VCaP (cell line): Measurements from ENCODE around the gene C1orf159.
"Not testable (repeated sequence)": the region's sequence is repeated elsewhere in the genome, so short reads cannot be mapped to it uniquely, and the experiment has no call there.

Experiments used
- H3K27ac ChIP-seq: fragments of 450-650 bp; 2 replicates; pipeline ENCODE4 v1.5.1; 2017
- CTCF ChIP-seq: fragments of 450-650 bp; conservative IDR thresholded peaks from 2 replicates; pipeline ENCODE4 v1.5.1; 2017; ENCODE audit warnings: mild to moderate bottlenecking, moderate library complexity

The C1orf159 gene

DNA sequence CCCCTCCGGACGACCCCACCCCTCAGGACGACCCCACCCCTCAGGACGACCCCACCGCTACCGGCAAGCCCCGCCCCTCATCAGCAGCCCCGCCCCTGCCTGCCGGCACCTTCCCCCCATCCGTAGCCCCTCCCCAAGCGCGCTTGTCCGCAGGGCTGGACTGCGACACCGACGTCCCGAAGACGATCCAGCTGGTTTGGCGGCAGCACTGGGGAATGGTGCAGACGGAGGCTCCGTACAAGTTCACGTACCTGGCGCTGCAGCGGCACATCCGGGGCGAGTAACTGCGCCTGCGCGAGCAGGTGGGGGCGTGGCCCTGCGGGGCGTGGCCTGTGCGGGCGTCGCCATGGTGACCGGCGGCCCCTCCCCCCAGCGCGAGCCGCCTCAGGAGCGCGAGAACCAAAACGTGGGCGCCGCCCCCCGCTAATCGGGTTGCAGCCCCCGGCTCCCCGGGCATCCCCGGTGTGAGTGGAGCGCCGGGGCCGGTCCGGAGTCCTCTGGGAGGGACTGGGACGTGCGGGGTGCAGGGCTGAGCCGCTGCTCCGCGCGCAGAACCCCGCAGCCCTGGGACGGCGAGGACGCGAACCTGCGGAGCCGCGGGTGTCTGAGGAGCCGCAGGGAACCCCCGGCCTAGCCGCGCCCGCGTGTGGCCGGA lies 46.7 kb downstream of the C1orf159 start:
- no peak for TF ChIP-seq CTCF
- peak overlapping the region; percentile 96 for H3K27ac ChIP-seq

DNA sequence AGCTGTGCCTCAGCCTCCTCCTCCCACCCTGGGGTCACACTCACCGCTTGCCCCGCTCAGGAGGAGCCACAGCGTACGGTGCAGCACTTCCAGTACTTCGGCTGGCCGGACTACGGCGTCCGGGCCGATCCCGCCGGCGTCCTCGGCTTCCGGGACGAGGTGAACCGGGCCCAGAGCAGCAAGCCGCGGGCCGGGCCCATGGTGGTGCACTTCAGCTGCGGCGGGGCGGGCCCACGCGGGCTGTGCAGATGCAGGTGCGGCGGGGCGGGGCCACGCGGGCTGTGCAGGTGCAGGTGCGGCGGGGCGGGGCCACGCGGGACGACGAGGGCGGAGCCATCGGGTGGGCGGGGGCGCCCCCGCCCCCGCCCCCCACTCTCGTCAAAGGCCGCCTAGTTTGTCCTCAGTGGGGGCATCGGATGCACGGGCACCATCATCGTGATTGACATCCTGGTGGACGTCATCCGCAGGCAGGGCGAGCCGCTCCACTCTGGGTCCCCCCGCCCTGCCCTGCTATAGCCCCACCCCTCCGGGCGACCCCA lies 47.3 kb downstream of the C1orf159 start:
- no peak for TF ChIP-seq CTCF

DNA sequence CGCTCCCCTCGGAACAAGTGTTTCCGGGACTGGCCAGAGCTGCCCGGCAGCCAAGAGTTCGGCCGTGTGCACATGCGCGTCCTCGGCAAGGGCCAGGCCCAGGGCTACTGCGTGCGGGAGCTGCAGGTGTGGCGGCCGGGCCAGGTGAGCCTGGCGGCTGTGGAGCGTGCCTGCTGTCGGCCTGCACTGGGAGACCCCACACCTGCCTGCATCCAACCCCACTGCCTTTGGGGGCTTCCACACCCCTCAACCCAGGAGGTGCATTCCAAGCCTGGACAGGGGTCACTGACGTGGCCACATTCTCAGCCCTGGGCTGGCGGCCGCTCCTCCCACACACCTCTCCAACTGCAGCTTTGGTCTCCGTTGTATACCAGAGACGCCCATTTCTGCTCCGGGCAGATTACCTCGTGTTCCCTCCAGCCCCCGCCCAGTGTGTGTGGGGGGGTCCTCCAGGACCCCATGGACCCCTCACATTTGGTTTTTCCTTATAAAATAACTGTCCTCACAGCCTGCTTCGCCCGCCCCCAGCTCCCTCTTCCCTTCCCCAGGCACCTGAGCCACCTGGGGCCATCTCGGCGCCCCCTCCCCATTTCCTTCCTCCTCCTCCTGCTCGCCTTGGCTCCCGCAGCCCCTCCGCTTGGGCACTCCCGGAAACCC lies 47.9 kb downstream of the C1orf159 start:
- H3K27ac ChIP-seq = peak overlapping the region; percentile 96
- no peak for TF ChIP-seq CTCF

More for the DNA sequence above, 47.3 kb downstream of the C1orf159 start:
- peak overlapping the region; percentile 96 for H3K27ac ChIP-seq

- TF ChIP-seq CTCF = no peak
- H3K27ac ChIP-seq = peak overlapping the region; percentile 96
These were observed 48.5 kb downstream of the C1orf159 start for GRCh38 chr1:1067284-1067859.

GRCh38 chr1:1066403-1067283 lies 49.2 kb downstream of the C1orf159 start:
- no peak for TF ChIP-seq CTCF
- H3K27ac ChIP-seq = peak overlapping the region; percentile 96

DNA sequence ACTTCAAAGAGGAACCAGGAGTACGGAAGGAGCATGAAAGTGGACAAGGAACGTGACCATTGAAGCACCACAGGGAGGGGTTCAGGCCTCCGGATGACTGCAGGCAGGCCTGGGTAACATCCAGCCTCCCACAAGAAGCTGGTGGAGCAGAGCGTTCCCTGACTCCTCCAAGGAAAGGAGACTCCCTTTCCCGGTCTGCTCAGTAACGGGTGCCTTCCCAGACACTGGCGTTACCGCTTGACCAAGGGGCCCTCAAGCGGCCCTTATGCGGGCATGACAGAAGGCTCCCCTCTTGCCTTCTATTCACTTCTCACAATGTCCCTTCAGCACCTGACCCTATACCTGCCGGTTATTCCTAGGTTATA lies 50.0 kb downstream of the C1orf159 start:
- H3K27ac ChIP-seq = not testable (repeated sequence)

DNA sequence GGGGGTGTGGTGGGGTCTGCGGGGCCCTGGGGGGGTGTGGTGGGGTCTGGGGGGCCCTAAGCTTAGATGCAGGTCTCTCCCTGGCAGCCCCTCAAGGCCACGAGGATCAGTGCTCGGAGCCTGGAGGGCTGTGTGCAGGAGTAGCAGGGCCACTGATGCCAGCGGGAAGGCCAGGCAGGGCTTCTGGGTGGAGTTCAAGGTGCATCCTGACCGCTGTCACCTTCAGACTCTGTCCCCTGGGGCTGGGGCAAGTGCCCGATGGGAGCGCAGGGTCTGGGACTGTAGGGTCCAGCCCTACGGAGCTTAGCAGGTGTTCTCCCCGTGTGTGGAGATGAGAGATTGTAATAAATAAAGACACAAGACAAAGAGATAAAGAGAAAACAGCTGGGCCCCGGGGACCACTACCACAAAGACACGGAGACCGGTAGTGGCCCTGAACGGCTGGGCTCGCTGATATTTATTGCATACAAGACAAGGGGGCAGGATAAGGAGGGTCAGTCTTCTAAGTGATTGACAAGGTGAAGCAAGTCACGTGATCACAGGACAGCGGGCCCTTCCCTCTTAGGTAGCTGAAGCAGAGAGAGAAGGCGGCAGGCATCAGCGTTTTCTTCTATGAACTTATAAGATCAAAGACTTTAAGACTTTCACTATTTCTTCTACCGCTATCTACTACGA lies 50.5 kb downstream of the C1orf159 start:
- no peak for TF ChIP-seq CTCF
- H3K27ac ChIP-seq = no peak overlapping the region
